NCI-H187 (cell line): ENCODE results near the gene HEBP2.

Experiments used
- DNase-seq, 2 experiments: peaks; one replicate each; lab custom pipeline; 2025; lab: John Stamatoyannopoulos, UW

HEBP2 gene

DNA sequence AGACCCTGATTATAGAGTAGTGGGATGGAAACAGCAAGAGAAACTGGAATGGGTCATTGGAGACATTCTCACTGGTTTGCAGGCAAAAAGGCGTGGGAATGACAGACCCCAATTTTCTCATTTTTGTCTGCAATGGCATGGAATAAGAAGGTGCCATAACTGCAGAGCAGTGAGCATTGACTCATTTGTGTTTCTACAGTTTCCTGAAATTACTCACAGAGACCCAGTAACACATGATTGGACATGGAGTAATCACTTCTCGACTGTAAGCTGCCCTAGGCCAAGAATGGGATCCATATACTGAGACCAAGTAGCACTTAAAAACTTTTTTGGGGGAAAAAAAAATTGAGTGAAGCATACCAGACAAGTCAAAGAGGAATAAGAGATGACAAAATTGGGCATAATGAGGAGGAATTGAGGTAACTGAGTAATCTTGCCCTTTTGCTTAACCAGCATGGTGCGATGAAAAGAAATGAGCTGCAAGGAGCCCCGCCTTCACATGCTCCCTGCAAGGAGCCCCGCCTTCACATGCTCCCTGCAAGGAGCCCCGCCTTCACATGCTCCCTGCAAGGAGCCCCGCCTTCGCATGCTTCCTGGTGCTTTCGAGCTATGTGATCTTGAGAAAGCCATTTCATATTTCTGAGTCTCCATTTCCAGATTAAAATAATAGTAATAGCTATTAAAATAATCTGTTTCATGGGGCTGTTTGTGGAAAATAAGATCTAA is 51.1 kb downstream of the HEBP2 start:
- DNase-seq = no peak

DNA sequence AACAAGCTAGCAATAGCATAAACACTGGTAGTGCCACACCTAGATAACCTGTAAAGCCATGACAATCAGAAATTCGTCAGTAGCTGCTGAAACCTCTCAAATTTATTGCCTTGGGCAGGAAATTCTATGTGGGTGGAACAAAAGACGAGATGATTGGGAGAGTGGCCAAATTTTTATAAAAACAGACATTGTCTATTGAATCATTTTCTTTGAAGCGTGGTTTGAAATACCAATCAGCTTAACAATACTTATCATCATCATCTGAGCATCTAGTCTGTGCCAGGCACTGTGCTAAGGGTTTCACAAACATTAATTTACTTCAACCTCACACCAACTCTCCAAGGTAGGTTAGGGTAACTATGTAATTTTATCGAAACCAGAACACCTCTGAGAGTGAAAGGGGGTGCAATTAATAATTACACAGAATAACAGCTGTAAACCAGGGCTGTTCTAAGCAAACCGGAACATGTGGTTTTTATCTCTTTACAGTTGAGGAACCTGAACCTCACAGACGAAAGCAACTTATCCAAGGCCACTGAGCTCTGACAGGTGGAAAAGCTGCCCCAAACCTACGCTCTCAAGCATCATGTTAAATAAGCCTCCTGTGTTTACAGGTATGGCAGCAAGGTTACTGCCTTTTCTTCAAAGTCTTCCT is 51.9 kb downstream of the HEBP2 start:
- no peak for DNase-seq

GRCh38 chr6:138456401-138456790 is 52.4 kb downstream of the HEBP2 start:
- no peak for DNase-seq

DNA sequence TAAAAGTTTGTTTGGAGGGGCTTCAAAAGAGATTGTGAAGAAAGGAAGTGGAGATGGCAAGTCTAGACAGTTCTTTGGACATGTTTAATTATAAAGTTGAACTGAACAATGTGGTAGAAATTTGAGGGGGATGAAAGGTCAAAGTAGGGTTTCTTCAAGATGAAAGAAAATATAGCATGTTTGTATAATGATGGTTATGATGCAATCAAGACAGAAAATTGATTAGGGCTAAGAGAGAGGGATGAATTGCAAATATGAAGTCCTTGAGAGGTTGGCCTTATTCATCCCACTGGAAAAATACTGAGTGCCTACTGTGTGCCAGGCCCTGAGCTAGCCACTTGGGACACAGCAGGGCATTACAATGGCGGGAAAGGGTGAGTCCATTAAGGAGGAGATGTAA is 57.6 kb downstream of the HEBP2 start:
- no peak for DNase-seq

DNA sequence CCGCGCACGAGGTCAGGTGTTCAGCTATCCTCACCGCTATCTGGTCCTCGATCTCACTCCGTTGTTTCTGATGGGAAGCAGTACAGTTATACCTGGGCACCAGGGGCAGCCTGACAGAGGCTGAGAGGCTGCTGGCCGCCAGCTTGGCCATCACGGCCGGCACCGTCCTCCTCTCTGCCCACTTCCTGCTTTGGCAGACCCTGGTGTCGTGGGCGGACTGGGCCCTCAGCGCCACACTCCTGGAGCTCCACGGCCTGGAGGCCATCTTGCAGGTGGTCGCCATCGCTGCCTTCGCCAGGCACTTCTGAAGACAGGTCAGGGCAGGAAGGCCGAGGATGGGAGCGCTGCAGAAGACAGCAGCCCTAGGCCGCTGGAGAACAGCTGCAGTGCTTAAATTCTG is 60.1 kb downstream of the HEBP2 start:
- no peak for DNase-seq

DNA sequence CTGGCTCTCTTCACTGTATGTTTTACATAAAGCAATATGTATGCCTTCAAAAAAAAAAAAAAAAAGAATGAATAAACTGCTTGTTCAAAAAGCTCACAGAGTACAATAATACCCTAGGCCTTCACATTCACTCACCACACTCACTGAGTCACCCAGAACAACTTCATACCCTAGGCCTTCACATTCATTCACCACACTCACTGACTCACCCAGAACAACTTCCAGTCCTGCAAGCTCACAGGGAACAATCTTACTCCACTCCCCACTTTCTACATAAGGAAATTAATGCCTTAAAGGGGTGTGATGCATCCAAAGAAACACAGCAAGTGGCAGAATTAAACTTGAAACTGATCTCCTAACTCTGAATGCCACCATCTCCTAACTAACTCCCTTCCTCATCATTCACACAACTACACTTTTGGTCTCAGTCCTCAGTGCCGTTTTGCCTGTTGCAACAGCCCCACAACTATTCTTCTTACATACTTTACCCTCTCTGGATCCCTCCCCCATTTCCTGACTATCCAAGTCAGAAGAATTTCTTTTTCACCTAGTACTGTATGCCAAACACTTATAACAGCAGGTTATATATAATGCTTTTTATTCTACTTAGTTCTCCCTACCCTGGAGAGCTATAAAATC is 61.1 kb downstream of the HEBP2 start:
- no peak for DNase-seq

- no peak for DNase-seq
Measured at GRCh38 chr6:138467901-138468300, 63.9 kb downstream of the HEBP2 start.

- DNase-seq = no peak
Measured at GRCh38 chr6:138468320-138469015, 64.4 kb downstream of the HEBP2 start.
